ENCODE data around the gene IGFN1.

IGFN1 gene

GRCh38 chr1:201178718-201179117, 11.9 kb upstream of the IGFN1 start:
- TF ChIP-seq, protein P1, sequence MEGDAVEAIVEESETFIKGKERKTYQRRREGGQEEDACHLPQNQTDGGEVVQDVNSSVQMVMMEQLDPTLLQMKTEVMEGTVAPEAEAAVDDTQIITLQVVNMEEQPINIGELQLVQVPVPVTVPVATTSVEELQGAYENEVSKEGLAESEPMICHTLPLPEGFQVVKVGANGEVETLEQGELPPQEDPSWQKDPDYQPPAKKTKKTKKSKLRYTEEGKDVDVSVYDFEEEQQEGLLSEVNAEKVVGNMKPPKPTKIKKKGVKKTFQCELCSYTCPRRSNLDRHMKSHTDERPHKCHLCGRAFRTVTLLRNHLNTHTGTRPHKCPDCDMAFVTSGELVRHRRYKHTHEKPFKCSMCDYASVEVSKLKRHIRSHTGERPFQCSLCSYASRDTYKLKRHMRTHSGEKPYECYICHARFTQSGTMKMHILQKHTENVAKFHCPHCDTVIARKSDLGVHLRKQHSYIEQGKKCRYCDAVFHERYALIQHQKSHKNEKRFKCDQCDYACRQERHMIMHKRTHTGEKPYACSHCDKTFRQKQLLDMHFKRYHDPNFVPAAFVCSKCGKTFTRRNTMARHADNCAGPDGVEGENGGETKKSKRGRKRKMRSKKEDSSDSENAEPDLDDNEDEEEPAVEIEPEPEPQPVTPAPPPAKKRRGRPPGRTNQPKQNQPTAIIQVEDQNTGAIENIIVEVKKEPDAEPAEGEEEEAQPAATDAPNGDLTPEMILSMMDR (IDR thresholded peaks at IDR 0.05; ENCODE audit: insufficient read depth, missing control alignments) = no peak
- FAIRE-seq = no peak
- no peak for DNase-seq (ENCODE audit: insufficient read length, low spot score)

- TF ChIP-seq, protein P1 (IDR thresholded peaks at IDR 0.05; ENCODE audit: insufficient read depth, missing control alignments) = no peak
- FAIRE-seq (no peak), DNase-seq (ENCODE audit: insufficient read length, low spot score) (no peak)
These were observed 10.5 kb upstream of the IGFN1 start for GRCh38 chr1:201180141-201180540.

- FAIRE-seq = no peak
- TF ChIP-seq, protein P1 (IDR thresholded peaks at IDR 0.05; ENCODE audit: insufficient read depth, missing control alignments) = no peak
- no peak for DNase-seq (ENCODE audit: insufficient read length, low spot score)
These were observed 9.7 kb upstream of the IGFN1 start for GRCh38 chr1:201180901-201181300.

GRCh38 chr1:201181323-201181722, 9.3 kb upstream of the IGFN1 start:
- FAIRE-seq (no peak), DNase-seq (ENCODE audit: insufficient read length, low spot score) (no peak)
- TF ChIP-seq, protein P1 (IDR thresholded peaks at IDR 0.05; ENCODE audit: insufficient read depth, missing control alignments) = no peak

GRCh38 chr1:201181726-201182125, 8.9 kb upstream of the IGFN1 start:
- TF ChIP-seq, protein P1 (IDR thresholded peaks at IDR 0.05; ENCODE audit: insufficient read depth, missing control alignments) = no peak
- DNase-seq (ENCODE audit: insufficient read length, low spot score) (no peak), FAIRE-seq (no peak)

DNA sequence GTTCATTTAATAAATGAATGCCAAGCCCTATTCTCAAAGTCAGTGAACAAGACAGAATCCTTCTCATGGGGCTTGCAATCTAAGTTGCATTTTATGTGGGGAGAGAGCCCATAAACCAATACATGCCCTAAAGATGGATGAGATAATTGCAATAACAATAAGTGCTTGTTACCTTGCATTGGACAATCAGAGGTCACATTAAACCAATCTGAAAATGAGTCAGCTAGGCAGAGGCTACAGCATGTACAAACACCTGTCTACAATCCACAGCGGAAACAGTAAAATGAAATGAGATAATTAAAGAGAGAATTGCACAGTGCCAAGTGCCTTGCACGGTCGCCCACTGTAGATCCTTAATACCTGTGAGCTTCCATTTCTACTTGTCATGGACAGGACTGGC, 7.4 kb upstream of the IGFN1 start:
- TF ChIP-seq, protein P1 (IDR thresholded peaks at IDR 0.05; ENCODE audit: insufficient read depth, missing control alignments) = no peak
- DNase-seq (ENCODE audit: insufficient read length, low spot score) (no peak), FAIRE-seq (no peak)

DNA sequence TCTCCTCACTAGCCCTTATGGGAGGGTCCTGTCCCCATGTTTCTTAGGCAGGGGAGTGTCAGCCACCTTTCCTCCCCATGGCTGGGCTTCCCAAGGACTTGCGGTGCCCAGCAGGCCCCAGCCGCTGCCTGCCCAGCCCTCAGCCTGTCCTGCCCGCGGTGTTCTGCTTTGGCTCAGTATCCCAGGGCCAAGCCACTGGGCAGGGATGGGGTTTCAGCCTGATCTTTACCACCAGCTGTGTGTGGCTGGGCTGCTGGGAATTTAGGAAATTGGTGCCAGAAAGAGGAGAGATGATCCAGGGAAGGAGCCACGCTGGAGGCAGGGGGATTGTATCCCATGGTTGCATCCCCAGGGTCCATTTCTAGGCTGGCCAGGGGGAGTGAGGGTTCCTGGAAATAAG, 6.9 kb upstream of the IGFN1 start:
- DNase-seq (ENCODE audit: insufficient read length, low spot score) = no peak
- TF ChIP-seq, protein P1 (IDR thresholded peaks at IDR 0.05; ENCODE audit: insufficient read depth, missing control alignments) = no peak
- no peak for FAIRE-seq

Measured in D721Med (cell line).